Activated CD4-positive, CD25-positive, alpha-beta regulatory T cell treated with anti-CD3 and anti-CD28 coated beads, Interleukin-2, amount 50 U/mL, for 72 hours (primary cell): ENCODE measurements around the gene PHETA2.
A peak's percentile ranks its signal among the peaks of the same experiment; 100 is the strongest.

Experiments used
- DNase-seq: peaks from one replicate; pipeline ENCODE4 v3.0.0; 2021

Gene PHETA2, protein sequence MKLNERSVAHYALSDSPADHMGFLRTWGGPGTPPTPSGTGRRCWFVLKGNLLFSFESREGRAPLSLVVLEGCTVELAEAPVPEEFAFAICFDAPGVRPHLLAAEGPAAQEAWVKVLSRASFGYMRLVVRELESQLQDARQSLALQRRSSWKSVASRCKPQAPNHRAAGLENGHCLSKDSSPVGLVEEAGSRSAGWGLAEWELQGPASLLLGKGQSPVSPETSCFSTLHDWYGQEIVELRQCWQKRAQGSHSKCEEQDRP

DNA sequence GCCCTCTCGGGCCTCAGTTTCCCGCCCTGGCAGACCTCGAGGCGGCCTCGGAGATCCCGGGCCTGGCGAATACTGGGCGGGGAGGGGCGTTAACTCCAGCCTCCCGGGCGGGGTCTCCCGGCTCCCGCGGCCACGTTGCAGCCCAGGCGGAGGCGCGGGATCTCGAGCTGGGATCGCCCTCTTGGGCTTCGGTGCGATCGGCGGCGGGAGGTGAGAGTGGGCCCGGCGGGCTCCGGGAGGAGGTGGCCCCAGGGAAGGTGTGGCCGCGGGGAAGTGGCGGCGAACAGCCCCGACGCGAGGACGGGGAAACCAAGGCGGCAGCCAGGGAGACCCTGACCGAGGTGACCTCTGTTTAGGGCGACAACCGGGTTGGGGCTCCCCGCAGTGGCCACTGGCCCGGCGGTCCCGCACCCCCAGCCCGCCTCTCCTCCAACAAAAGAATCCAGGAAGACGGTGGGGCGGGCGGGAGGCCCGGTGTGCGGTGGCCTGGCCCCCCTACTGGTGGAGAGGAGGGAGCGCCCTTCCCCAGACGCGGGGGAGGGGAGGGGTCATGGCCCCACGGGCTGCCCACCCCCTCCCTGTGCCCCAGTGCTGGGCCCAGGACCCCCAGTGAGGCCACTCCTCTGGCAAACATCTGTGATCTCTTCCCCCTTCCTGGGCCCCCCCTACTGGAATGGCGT lies at the start of gene PHETA2:
Gene PHETA2, plus strand, starts transcription at position 117 of the 680 bp plus-strand sequence. CDS start 3,046 bp downstream, outside the sequence.
- peak; percentile 59 for DNase-seq

DNA sequence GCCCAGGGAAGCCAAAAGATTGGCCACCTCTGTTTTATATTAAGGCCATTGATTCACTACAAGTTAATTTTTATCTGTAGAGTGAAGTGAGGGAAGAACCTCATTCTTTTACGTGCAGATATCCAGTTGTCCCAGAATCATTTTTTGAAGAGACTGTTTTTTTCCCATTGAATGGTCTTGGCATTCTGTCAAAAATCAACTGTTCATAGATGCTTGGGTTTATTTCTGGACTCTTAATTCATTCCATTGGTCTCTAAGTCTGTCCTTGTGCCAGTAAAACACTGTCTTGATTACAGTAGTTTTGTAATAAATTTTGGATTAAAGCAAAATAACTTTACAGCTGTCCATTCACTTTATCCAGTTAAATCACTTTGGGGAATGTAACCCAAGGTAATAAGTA lies 48.6 kb upstream of the PHETA2 start:
- no peak for DNase-seq

DNA sequence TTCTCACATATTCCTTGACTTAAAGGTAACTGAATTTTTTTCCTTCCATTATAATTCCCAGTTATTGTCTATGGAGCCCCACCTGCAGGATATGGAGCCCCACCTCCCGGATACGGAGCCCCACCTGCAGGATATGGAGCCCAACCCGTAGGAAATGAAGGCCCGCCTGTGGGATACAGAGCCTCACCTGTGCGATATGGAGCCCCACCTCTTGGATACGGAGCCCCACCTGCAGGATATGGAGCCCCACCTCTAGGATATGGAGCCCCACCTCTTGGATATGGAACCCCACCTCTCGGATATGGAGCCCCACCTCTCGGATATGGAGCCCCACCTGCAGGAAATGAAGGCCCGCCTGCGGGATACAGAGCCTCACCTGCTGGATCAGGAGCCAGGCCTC lies 47.3 kb upstream of the PHETA2 start:
- DNase-seq = no peak

DNA sequence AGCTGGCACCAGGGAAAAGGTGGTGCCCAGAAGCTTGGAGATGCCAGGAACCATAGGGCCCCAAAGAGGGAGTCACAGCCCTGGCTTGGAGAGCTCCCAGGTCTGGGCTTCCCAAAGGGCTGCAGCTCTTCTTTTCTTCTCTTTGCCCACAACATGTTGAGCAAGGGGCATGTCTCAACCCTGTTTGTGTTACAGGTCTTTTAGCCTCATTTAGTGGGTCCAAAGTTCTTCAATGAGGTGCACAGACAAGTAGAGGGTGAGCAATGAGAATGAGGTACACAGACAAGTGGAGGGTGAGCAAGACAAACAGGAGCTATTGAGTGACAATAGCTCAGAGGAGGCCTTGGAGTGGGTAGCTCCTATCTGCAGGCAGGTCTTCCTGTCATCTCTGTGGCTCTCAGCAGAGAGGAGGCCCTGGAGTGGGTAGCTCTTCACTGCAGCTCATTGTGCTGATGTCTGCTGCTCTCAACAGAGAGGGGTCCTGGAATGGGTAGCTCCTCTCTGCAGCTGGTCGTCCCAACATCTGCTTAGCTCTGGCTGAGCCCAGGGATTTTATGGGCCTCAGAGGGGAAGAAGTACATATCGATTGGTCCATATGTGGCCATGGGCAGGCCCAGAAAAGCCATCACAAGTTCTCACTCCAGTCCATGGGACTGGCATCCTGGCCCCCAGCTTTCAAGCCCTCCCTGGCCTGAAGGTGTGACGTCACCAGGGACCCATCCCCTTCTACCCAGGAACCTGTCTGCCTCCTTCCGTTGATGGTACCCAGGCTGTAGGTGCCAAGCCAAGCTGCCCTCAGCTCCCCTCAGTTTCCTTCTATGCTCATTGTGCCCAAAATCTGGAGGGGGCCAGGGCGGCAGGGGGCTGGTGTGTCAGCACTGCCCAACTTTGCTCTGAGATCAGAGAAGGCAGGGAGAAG lies 40.5 kb upstream of the PHETA2 start:
- no peak for DNase-seq

DNA sequence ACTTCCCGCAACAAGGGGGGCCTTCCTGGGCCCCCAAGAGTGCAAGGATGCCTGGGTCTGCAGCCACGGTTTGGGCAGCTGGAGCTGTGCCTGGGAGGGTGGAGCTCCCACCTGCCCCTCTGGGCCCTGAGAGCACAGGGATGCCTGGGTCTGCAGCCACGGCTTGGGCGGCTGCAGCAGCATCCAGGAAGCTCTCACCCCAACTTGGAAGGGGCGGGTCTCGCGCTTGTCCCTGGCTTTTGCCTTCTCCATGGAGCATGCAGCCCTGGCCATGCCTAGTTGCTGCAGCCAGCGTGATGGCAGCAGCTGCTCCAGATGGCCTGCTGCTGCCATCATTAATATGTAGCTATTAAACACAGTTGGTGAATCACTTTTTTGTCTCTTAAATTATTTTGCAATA lies 38.8 kb upstream of the PHETA2 start:
- DNase-seq = no peak

DNA sequence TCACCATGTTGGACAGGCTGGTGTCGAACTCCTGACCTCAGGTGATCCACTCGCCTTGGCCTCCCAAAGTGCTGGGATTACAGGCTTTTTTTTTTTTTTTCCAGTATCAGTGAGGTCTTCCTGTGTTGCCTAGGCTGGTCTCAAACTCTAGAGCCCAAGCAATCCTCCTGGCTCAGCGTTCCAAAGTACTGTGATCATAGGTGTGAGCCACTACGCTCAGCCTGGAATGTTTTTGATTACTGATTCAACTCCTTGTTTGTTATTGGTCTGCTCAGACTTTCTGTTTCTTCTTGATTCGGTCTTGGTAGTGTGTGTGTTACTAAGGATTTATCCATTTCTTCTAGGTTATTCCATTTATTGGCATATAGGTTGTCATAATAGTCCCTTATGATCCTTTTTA lies 34.8 kb upstream of the PHETA2 start:
- no peak for DNase-seq

DNA sequence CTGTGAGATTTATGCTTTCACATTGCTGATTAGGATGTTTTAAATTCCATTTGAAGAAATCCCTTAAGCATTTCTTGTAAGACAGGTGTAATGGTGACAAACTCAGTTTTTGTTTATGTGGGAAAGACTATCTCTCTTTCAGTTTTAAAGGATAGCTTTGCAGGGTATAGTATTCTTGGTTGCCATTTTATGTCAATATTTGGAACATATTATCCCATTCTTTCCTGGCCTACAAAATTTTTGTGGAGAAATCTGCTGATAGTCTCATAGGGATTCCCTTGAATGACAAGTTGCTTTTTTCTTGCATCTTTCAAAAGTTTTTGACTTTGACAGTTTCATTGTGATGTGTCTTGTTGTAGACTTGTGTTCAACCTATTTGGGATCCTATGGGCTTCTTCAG lies 32.3 kb upstream of the PHETA2 start:
- no peak for DNase-seq

DNA sequence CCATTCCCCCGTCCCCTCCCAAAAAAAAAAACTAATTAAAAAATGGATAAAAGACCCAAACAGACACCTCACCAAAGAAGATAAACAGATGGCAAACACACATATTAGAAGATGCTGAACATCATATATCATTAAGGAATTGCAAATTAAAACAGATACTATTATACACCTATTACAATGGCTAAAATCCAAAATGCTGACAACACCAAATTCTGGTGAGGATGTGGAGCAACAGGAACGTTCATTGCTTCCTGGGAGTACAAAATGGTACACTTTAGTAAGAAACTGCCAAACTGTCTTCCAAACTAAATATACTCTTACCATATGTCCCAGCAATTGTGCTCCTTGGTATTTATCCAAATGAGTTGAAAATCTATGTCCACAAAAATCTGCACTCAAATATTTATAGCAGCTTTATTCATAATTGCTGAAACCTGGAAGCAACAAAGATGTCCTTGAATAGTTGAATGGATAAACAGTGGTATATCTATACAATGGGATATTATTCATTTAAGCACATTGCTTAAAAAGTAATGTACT lies 23.3 kb upstream of the PHETA2 start:
- DNase-seq = no peak

DNA sequence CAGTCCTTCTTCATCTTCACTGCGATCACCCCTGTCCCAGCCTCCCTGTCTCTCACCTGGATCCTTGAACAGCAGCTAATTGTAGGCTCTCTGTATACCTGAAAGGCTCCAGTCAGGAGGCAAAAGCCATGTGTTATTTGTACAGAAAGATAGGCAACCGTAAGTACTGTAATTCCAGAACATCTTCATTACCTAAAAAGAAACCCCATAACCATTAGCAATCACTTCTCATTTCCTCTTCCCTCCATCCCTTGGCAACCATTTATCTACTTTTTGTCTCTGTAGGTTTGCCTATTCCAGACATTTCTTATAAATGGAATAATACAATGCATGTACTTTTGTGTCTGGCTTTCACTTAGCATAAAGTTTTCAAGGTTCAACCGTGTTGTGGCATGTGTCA lies 21.3 kb upstream of the PHETA2 start:
- DNase-seq = no peak

DNA sequence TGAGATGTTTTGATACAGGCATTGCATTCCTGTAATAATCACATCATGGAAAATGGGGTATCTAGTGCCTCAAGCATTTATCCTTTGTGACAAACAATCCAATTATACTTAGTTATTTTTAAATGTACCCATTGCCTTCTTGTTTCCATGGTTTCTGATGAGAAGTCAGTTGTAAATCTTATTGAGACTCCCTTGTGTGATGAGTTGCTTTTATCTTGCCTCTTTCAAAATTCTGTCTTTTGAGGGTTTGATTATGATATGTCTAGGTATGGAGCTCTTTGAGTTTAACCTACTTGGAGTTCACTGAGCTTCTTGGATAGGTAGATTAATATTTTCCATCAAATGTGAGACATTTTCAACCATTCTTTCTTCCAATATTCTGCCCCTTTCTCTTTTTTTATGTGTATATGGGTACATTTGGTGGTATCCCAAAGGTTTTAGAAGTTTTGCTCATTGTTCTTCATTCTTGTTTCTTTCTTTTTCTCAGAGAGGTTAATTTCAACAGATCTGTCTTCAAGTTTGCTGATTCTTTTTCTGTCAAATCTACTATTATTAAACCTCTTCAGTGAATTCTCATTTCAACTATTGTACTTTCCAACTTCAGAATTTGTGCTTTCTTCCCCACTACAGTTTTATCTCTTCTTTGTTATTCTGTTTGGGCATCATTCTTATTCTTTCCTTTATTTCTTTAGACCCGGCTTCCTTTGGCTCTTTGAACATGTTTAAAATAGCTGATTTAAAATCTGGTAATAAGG lies 17.1 kb upstream of the PHETA2 start:
- no peak for DNase-seq

DNA sequence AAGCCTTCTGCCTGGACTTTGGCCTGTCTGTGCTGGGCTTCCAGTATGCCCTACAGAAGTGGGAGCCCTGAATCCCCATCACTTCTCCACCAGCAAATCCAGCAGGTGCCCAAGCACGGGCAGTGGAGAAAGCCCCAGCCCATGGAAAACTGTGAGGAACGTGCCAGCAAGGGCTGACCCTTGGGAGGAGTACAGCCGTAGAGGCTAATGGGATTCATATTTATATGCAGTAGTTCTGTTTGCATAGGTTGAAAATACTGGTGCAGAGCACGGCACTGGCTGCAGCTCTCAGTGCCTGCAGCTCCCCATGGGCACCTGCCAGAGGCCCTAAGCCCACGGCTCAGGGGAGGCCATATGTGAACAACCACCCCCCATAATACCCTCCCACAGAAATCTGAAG lies 13.6 kb upstream of the PHETA2 start:
- no peak for DNase-seq

DNA sequence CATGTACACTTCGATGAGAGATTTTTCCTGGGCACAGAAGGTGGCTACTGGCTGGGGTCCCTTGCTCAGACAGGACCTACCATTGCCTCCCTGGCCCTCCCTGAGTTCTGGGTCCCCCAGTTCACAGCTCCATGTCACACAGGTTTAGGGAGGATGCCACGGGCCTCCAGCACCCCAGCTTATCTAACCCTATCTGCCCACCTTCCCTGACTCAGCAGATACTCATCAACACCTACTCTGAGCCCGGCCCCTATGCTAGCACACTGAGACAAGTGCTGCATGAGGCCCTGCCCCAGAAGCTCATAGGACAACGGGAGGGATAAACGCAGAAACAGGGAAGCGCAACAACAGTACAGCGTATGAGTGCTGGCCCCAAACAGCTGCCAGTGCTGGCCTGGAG lies 13.0 kb upstream of the PHETA2 start:
- DNase-seq = no peak

DNA sequence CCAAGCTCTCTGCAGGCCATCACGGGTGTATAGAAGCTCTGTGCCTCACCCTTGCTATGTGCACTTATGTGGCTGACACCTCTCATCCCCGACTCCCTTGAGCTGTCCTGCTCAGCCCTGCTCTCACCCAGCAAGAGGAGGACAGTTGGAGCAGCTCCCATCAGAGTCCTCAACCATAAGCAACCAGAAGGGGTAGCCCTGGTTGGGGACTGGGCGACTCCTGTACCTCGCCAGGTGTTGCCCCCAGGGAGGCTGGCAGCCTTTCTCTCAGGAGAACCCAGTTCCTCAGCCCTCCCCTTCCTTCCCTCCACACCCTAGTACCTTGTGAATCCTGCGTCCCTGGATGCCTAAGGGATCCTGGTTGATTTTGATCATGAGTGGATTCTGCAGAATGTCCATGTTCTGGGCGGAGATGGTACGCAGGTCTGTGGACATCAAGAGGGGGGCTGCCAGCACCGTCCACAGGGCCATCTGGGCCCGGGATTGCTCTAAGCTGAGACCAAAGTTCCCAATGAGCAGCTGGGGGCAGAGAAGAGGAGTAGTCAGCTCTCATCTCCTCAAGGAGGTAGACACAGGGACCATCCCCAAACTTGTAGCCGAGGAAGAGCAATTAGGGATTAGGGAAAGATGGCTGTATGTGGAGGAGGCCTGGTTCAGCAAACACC lies 11.4 kb upstream of the PHETA2 start:
- DNase-seq = no peak

DNA sequence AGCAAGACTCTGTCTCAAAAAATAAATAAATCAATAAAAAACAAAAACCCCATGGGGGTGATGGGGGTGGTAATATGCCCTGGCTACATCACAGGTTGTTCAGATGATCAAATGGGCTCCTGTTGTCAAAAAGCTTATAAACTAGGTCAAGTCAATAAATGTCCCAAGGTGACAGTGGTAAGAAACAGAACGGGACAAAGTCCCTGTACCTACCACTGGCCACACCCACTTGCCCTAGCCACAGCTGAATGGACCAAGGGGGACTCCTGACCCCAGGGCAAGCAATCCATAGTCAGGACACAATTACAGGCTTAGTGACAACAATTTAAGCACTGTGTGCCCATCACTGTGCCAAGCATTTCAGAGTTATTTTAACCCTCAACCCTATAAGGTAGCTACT lies 9.4 kb upstream of the PHETA2 start:
- DNase-seq = no peak

DNA sequence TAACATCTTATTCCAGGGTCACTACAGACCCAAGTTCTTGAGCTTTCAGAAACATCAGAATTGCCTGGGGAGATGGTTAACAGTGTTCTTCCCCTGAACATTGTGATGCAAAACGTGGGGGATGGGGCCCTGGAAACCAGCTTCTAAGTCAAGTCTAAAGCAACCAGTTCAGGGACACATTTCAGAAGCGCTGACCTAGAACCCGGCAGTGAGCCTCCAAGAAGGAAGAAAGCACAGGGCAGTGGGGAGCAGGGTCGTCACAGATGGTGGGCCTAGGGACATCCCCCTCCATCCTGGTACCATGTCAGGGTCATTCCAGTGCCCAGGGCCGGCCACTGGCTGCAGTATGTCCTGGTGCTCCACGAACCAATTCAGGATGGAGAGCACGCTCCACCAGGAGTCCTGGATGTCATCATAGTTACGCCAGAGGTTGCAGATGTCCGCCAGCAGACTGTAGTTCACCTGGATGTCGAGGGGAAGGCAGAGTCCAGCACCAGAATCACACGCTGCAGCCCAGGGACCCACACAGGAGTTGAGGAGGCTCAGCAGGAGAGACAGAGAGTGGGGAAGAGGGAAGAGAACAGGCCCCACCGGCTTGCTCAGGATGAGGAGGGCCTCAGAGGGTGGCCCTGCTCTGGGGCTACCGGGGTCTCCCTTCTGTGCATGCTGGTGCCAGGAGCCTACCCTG lies 8.5 kb upstream of the PHETA2 start:
- no peak for DNase-seq

DNA sequence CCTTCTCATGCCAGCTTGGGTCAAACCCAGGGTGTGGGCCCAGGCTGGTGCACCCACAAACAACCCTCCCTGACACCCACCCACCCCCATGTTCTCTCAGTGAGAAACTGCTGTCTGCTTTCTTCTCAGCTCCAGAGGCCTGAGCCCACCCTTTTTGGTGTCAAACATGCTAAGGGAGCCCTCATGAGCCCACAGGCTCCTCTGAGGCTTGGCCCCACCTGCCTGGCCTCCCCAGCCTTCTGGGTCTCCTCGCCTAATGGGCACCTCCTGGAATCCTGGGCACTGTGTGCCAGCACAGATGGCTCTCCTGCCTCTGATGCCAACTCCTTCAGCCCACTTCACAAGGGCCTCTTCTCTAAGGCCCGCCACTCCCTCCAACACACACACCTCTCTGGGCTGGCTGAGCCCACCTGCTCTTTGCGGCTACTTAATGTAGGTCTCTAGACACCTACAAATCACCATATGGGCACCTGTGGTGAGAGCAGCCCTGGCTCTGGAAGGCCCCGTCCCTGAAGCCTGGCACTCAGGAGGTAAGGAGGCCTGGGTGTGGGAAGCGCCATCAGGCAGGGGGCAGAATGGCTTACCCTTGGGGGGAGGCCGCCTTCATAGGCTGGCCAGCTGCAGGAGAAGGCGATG lies 7.8 kb upstream of the PHETA2 start:
- DNase-seq = no peak

DNA sequence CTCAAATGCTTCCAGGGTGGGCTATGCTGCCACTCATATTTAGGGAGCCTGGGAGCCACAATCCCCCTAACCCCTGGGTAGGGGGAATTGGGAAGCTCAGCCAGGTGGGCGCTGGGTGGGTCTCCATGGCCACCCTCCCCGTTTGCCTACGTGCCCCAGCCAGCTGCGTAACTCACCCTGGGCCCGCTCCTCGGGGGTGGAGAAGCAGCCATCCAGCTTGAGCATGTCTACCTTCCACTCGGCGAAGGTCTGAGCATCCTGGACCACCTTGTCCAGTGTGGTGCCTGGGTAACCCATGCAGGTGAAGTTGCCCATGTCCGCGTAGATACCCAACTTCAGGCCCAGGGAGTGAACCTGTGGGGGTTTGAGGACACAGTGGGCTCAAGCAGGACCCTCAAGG lies 7.1 kb upstream of the PHETA2 start:
- no peak for DNase-seq

DNA sequence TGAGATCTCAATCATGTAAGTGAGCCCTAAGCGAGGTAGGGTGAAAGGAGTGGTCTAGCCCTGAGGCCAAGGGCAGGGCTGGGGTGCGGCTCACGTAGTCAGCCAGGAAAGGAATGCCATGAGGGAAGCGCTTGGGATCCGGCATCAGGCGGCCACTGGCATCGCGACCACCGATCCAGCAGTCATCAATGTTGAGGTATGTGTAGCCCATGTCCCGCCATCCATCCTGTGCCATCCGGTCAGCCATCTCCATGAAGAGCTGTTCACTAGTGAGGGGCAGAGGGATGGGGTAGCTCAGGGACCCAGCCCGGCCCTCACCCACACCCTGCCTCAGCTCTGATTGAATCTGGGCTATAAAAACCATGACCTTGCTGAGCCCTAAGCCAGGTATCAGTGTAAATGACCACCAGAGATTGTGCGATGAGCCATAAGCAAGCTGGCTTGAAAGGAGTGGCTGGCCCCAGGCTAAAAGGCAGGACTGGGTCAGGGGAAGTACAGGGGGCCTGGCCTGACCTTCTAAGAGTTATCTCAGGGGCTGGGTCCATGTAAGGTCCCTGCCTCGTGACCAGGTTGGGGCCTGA lies 6.3 kb upstream of the PHETA2 start:
- no peak for DNase-seq

DNA sequence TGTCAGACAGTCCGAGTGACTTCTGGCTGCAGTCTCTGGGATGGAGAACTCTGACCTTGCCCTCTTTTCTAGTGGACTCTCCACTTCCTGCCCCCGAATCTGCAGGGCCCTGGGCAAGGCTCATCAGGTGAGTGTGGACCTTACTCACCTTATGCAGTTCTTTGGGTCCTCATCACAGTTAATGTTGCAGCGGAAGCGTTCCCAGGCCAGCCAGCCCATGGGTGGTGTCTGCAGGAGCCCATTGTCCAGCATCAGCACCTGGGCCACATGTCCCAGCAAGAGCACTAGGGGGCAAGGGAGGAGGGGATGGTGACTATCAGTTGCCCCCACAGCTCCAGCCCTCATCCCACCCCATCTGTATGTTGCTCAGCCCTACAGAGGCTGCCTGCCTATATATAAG lies 5.8 kb upstream of the PHETA2 start:
- no peak for DNase-seq

DNA sequence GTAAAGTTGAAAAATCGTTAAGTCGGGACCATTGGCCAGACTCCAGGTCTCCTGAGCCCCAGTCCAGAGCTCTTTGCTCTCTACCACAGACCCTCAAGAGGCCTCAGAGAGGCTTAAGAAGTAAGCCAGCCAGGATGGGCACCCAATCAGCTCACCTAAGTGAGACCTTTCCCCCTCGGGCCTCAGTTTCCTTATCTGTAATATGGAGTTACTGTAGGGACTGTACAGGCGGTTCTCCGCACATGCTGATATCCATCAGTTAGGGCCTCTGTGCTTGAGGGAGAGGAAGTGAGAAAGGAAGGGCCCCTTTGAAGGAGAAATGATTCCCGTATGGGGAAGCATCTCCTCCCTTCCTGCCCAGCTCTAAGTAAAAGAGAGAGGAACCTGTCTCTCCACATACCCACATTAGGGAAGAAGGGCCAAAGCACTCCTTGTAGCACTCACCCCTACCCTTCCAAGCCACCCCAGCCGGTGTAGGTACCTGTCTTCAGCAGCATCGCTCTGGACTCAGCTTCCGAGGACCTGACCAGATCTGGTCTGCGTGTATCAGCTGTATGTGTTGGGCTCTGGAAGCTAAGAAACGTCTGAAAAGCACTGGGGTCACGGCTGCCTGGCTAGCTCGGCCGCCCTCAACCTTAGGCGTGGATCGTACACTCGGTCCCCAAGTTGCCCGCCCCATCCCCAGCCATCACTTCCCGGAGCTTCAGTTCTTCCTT lies 4.1 kb upstream of the PHETA2 start:
- DNase-seq = no peak
